Measurements from ENCODE around the gene HJV. TPM values are rescaled to one million over a fixed set of nuclear protein-coding genes. Genes with fewer than 3 reads are reported as not detected.
A peak's percentile ranks its signal among the peaks of the same experiment; 100 is the strongest.
"Not testable (repeated sequence)": the region's sequence is repeated elsewhere in the genome, so short reads cannot be mapped to it uniquely, and the experiment has no call there.

The HJV gene, protein sequence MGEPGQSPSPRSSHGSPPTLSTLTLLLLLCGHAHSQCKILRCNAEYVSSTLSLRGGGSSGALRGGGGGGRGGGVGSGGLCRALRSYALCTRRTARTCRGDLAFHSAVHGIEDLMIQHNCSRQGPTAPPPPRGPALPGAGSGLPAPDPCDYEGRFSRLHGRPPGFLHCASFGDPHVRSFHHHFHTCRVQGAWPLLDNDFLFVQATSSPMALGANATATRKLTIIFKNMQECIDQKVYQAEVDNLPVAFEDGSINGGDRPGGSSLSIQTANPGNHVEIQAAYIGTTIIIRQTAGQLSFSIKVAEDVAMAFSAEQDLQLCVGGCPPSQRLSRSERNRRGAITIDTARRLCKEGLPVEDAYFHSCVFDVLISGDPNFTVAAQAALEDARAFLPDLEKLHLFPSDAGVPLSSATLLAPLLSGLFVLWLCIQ
- total RNA-seq = 0.38 TPM
- 0.62 TPM for polyA plus RNA-seq
- long read RNA-seq, donor 1 = 0 reads
- long read RNA-seq, donor 2 = 0 reads
- long read RNA-seq, donor 3 = 0 reads
- long read RNA-seq, donor 4 = 0 reads
- long read RNA-seq, donor 5 = 0 reads
- long read RNA-seq, donor 6 = 0 reads
- long read RNA-seq, donor 7, partial matches to known transcripts = 0 of 1 reads
- long read RNA-seq, donor 7, other reads (novel, unspliced or antisense) = 0 of 1 reads
- long read RNA-seq, donor 8 = 0 reads
- long read RNA-seq, donor 9 = 0 reads
- long read RNA-seq, donor 10 = 0 reads

DNA sequence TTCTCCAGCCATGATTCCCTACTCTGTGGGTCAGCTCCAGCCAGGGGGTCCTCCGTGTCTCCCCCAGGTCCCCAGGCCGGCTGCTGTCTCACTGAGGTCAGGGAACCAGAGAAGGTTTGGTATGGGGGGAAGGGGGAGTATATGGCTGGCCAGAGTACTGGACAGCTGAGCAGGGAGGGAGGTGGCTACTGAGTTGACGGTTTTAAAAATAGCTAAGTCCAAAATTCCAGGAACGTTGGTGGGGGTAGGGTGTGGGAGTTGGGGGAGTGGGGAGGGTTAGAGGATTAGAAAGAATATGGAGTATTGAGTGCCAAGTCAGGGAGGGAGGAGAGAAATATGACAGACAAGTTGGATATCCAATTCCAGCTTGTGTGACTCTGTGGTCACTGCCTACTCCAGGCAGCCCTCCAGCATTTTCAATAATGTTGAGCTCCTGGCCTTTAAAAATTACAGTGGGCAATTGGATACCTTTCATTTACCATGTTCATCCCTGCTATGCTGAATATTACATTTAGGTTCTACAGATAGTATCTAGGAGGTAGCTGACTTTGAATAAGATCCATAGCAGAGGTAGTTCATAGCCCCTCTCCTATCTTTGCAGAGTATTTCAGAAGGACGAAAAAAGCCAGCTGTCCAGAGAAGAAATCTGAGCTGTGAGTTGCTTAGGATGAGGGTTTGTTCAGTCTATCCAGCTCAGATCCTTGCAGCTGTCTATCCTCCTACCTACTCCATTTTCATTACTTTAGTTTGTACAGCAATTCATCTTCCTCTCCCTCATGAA, at the start of gene HJV:
TSS of gene HJV (minus strand) at position 114 of the 781 bp plus-strand sequence. CDS start 1,504 bp downstream, outside the sequence.
- 90% methylated on average over 5 of the region's 5 CpGs for WGBS
- H3K27ac ChIP-seq (ENCODE audit: low read depth in 1 of 2, low read length in 1 of 2) = no peak within 1 kb of the TSS
- DNase-seq (ENCODE audit: low read depth in 6 of 9, low spot score in 9 of 9) = no peak
- H3K9me3 ChIP-seq (ENCODE audit: control insufficient read depth in 2 of 2, insufficient read depth in 1 of 2, low read length in 1 of 2) = peaks cover 0 to 5% of the 10 kb centered on the region in 2 donors
- H3K4me3 ChIP-seq (ENCODE audit: low read length in 2 of 2) = no peak within 1 kb of the TSS
- no peaks in the 10 kb centered on the region for H3K36me3 ChIP-seq (ENCODE audit: control insufficient read depth in 2 of 2, insufficient read depth in 2 of 2, low read length in 1 of 2)
- peaks cover 0 to 8% of the 10 kb centered on the region in 2 donors for H3K4me1 ChIP-seq (ENCODE audit: control insufficient read depth in 2 of 2, insufficient read depth in 2 of 2, low read length in 2 of 2)
- peaks cover 23 to 59% of the 10 kb centered on the region in 2 donors for H3K27me3 ChIP-seq (ENCODE audit: control insufficient read depth in 2 of 2, insufficient read depth in 1 of 2, low read length in 1 of 2)

GRCh38 chr1:146059148-146059547, 37.6 kb upstream of the HJV start:
- H3K36me3 ChIP-seq (ENCODE audit: control insufficient read depth in 2 of 2, insufficient read depth in 2 of 2, low read length in 1 of 2); H3K4me1 ChIP-seq (ENCODE audit: control insufficient read depth in 2 of 2, insufficient read depth in 2 of 2, low read length in 2 of 2); H3K27me3 ChIP-seq (ENCODE audit: control insufficient read depth in 2 of 2, insufficient read depth in 1 of 2, low read length in 1 of 2); H3K4me3 ChIP-seq (ENCODE audit: low read length in 2 of 2); DNase-seq (ENCODE audit: low read depth in 6 of 9, low spot score in 9 of 9); H3K9me3 ChIP-seq (ENCODE audit: control insufficient read depth in 2 of 2, insufficient read depth in 1 of 2, low read length in 1 of 2); H3K27ac ChIP-seq (ENCODE audit: low read depth in 1 of 2, low read length in 1 of 2): not testable (repeated sequence)
- WGBS = 88% methylated on average over 5 of the region's 5 CpGs

DNA sequence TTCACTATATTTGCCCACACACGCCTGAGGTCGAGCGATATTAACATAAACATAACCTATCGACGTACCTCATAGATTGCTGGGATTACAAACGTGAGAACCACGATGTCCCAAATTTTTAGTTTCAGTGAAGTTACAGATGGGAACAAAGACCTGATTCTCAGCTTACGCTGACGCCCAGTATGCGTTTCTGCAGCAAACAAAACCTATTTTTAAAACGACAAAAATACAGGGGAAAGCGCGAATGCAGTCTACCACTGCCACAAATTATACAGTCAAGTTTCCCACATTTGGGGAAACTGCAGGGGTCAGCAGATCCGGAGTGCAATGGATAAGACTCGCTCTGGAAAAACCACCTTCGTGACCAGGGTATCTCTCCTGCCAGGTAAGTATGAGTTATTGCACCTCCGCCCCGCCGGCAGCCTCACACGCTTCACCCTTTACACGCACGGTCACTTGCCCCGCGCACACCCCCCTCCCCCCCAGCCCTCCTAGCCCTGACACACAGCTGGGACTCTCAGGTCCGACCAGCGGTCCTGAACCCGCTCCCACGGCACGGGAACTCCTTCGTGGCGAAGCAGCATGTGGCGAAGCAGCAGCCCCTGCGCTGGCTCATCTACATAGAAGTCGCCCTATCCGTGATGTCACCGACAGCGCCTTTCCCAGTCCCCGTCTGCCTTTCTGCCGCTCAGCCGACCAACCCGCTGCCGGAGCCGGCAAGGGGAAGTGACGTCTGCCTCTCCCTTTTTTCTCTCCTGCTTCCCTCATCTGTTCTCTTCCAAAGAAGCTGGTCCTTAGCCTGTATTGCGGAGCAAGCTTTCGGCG, 30.5 kb upstream of the HJV start:
- peak in 5 of 9 donors; percentile 50 to 84 (median 60) for DNase-seq (ENCODE audit: low read depth in 6 of 9, low spot score in 9 of 9)
- not testable (repeated sequence) for H3K9me3 ChIP-seq (ENCODE audit: control insufficient read depth in 2 of 2, insufficient read depth in 1 of 2, low read length in 1 of 2); H3K36me3 ChIP-seq (ENCODE audit: control insufficient read depth in 2 of 2, insufficient read depth in 2 of 2, low read length in 1 of 2); H3K27me3 ChIP-seq (ENCODE audit: control insufficient read depth in 2 of 2, insufficient read depth in 1 of 2, low read length in 1 of 2); H3K4me1 ChIP-seq (ENCODE audit: control insufficient read depth in 2 of 2, insufficient read depth in 2 of 2, low read length in 2 of 2)
- H3K4me3 ChIP-seq (ENCODE audit: low read length in 2 of 2) = peak overlapping the region; percentile 39 to 51
- peak overlapping the region; percentile 71 to 81 for H3K27ac ChIP-seq (ENCODE audit: low read depth in 1 of 2, low read length in 1 of 2)
- 1% methylated on average over 46 of the region's 47 CpGs for WGBS

DNA sequence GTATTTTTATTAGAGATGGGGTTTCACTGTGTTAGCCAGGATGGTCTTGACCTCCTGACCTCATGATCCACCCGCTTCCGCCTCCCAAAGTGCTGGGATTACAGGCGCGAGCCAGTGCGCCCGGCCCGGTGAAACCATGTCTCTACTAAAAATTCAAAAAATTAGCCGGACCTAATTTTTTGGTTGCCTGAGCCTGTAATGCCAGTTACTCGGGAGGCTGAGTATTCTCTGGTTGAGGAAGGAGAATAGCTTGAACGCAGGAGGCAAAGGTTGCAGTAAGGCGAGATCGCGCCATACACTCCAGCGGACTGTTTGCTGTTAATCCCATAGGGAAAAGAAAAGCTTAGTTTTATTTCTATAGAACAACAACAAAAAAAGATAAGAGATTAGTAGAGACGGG, 29.9 kb upstream of the HJV start:
- no peaks in the 10 kb centered on the region for H3K27me3 ChIP-seq (ENCODE audit: control insufficient read depth in 2 of 2, insufficient read depth in 1 of 2, low read length in 1 of 2)
- H3K9me3 ChIP-seq (ENCODE audit: control insufficient read depth in 2 of 2, insufficient read depth in 1 of 2, low read length in 1 of 2) = no peaks in the 10 kb centered on the region
- H3K4me1 ChIP-seq (ENCODE audit: control insufficient read depth in 2 of 2, insufficient read depth in 2 of 2, low read length in 2 of 2) = peaks cover 0 to 7% of the 10 kb centered on the region in 2 donors
- DNase-seq (ENCODE audit: low read depth in 6 of 9, low spot score in 9 of 9) = no peak
- H3K27ac ChIP-seq (ENCODE audit: low read depth in 1 of 2, low read length in 1 of 2) = peak overlapping the region; percentile 71 to 81
- no peaks in the 10 kb centered on the region for H3K36me3 ChIP-seq (ENCODE audit: control insufficient read depth in 2 of 2, insufficient read depth in 2 of 2, low read length in 1 of 2)
- 78% methylated on average over 15 of the region's 15 CpGs for WGBS
- H3K4me3 ChIP-seq (ENCODE audit: low read length in 2 of 2) = peak overlapping the region; percentile 39 to 51

DNA sequence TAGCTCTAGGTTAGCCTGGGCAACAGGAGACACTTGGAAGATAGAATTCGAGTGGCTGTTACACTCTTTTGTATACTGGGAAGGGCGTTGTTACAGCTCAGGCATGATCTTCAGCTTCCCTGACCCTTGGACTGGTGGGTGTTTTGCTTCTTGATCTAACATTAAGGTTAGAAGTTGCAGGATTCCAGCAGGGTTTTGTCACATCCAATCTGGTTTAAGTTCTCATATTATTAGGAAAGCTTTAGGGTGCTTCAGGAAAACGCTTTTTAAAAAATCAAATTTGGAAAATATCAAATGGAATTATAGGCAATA, 29.1 kb upstream of the HJV start:
- H3K27me3 ChIP-seq (ENCODE audit: control insufficient read depth in 2 of 2, insufficient read depth in 1 of 2, low read length in 1 of 2); H3K4me1 ChIP-seq (ENCODE audit: control insufficient read depth in 2 of 2, insufficient read depth in 2 of 2, low read length in 2 of 2); H3K9me3 ChIP-seq (ENCODE audit: control insufficient read depth in 2 of 2, insufficient read depth in 1 of 2, low read length in 1 of 2); DNase-seq (ENCODE audit: low read depth in 6 of 9, low spot score in 9 of 9); H3K27ac ChIP-seq (ENCODE audit: low read depth in 1 of 2, low read length in 1 of 2); H3K36me3 ChIP-seq (ENCODE audit: control insufficient read depth in 2 of 2, insufficient read depth in 2 of 2, low read length in 1 of 2); H3K4me3 ChIP-seq (ENCODE audit: low read length in 2 of 2): not testable (repeated sequence)
- WGBS = 93% methylated on average over 3 of the region's 3 CpGs

- DNase-seq (ENCODE audit: low read depth in 6 of 9, low spot score in 9 of 9); H3K27ac ChIP-seq (ENCODE audit: low read depth in 1 of 2, low read length in 1 of 2); H3K27me3 ChIP-seq (ENCODE audit: control insufficient read depth in 2 of 2, insufficient read depth in 1 of 2, low read length in 1 of 2); H3K4me3 ChIP-seq (ENCODE audit: low read length in 2 of 2); H3K4me1 ChIP-seq (ENCODE audit: control insufficient read depth in 2 of 2, insufficient read depth in 2 of 2, low read length in 2 of 2); H3K36me3 ChIP-seq (ENCODE audit: control insufficient read depth in 2 of 2, insufficient read depth in 2 of 2, low read length in 1 of 2); H3K9me3 ChIP-seq (ENCODE audit: control insufficient read depth in 2 of 2, insufficient read depth in 1 of 2, low read length in 1 of 2): not testable (repeated sequence)
- WGBS = 97% methylated on average over 12 of the region's 12 CpGs
These were observed 28.5 kb upstream of the HJV start for GRCh38 chr1:146049866-146050651.

DNA sequence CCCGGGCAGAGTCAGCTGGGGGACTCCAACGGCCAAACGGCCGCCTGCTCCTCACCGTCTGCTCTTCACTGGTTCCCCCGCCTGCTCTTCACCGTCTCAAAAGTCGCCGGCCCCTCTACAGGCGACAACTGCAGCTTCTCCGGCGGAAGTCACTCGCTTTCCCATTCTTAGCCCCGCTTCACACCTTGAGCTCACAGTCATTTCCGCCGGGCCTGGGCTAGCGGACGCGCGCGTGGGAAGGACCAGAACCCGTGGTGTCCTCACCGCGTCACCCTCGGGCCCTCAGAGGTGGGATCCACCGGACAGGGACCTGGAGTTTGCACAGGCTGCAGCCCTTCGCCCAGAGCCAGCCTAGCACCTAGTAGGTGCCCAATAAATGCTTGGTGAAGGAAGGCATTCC, 27.9 kb upstream of the HJV start:
- Histone ChIP-seq H3K36me3 (ENCODE audit: control insufficient read depth in 2 of 2, insufficient read depth in 2 of 2, low read length in 1 of 2) (no peaks in the 10 kb centered on the region), H3K4me1 (ENCODE audit: control insufficient read depth in 2 of 2, insufficient read depth in 2 of 2, low read length in 2 of 2) (peaks cover 0 to 7% of the 10 kb centered on the region in 2 donors), H3K27me3 (ENCODE audit: control insufficient read depth in 2 of 2, insufficient read depth in 1 of 2, low read length in 1 of 2) (no peaks in the 10 kb centered on the region), H3K4me3 (ENCODE audit: low read length in 2 of 2) (no peak overlapping the region), H3K9me3 (ENCODE audit: control insufficient read depth in 2 of 2, insufficient read depth in 1 of 2, low read length in 1 of 2) (no peaks in the 10 kb centered on the region), H3K27ac (ENCODE audit: low read depth in 1 of 2, low read length in 1 of 2) (no peak overlapping the region)
- DNase-seq (ENCODE audit: low read depth in 6 of 9, low spot score in 9 of 9) = no peak
- WGBS = 92% methylated on average over 22 of the region's 27 CpGs

DNA sequence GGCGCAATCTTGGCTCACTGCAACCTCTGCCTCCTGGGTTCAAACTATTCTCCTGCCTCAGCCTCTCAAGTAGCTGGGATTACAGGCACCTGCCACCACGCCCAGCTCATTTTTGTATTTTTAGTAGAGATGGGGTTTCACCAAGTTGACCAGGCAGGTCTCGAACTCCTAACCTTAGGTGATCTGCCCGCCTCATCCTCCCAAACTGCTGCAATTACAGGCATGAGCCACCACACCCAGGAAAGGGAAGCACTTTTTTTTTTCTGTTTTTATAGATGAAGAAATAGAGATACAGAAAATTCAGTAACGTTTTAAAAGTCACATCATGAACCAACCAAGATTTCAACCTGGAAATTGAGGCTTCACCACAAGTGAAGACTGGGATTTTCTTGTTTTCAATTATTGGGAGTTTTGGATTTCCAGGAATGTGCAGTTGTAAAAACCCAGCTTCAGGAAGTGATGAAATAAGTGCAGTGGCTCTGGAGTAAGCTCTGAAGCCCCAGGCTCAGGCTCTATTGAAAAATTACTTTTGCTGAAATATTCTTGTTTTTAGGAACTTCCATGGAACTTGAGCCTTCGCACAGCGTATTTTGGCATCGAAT, 27.1 kb upstream of the HJV start:
- 94% methylated on average over 8 of the region's 8 CpGs for WGBS
- H3K4me3 ChIP-seq (ENCODE audit: low read length in 2 of 2); H3K36me3 ChIP-seq (ENCODE audit: control insufficient read depth in 2 of 2, insufficient read depth in 2 of 2, low read length in 1 of 2); H3K27me3 ChIP-seq (ENCODE audit: control insufficient read depth in 2 of 2, insufficient read depth in 1 of 2, low read length in 1 of 2); H3K4me1 ChIP-seq (ENCODE audit: control insufficient read depth in 2 of 2, insufficient read depth in 2 of 2, low read length in 2 of 2); H3K9me3 ChIP-seq (ENCODE audit: control insufficient read depth in 2 of 2, insufficient read depth in 1 of 2, low read length in 1 of 2); DNase-seq (ENCODE audit: low read depth in 6 of 9, low spot score in 9 of 9); H3K27ac ChIP-seq (ENCODE audit: low read depth in 1 of 2, low read length in 1 of 2): not testable (repeated sequence)
